Bronchial smooth muscle cell (primary cell): Measurements from ENCODE around the gene FURIN. TPM values are rescaled to one million over a fixed set of nuclear protein-coding genes. Genes with fewer than 3 reads are reported as not detected.

Source experiments
- total RNA-seq: library from RNA; depleted of rRNA; stranded (reverse); fragments of >200 nt; gene quantifications from 2 replicates; pipeline ENCODE4 v1.2.1, GENCODE V29; 2014

Gene FURIN
- 23.3 and 31.1 TPM in 2 replicates for total RNA-seq

GRCh38 chr15:90868261-90868689 lies at the start of gene FURIN:
TSS of gene FURIN (plus strand) at chr15:90868588. CDS start at chr15:90875741, 7,153 bp downstream.

DNA sequence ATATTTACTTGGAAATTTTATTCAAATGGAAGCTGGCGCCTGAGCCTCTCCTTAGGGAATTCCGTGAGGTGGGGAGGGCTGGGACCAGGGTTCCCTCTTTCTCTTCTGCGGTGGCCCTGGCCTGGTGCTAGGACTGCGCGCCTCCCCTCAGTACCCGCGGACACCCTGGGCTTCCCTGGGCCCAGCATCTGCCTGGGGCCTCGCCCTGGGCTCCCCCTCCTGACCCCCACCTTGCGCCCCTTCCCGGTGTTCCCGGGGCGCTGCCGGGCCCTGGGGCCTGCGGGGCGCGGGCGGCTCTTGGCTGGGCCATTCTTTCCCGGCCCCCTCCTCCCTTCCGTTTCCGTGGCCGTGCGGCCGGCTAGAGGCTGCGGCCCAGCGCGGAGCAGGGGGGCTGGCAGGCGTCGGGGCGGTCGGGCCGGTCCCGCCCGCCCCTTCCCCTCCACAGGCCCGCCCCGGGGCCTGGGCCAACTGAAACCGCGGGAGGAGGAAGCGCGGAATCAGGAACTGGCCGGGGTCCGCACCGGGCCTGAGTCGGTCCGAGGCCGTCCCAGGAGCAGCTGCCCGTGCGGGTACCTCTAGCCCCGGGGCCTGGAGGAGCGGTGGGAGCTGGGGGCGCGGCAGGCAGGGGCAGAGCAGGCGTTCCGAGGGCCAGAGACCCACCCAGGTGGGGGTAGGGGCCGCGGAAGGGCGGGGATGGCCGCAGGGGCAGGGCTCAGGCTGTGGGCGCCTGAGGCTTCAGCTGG lies 15.8 kb downstream of the FURIN start, which contains the start of gene FES:
TSS of gene FES (plus strand) at position 529 of the 743 bp plus-strand sequence. CDS start 542 bp downstream, outside the sequence.

GRCh38 chr15:90902840-90903732 lies 34.7 kb downstream of the FURIN start, which contains the start of gene MAN2A2:
TSS of gene MAN2A2 (plus strand) at chr15:90903302. CDS start at chr15:90904208, 906 bp downstream.

GRCh38 chr15:90931828-90932659 lies 63.7 kb downstream of the FURIN start, which contains the start of gene HDDC3:
TSS of gene HDDC3 (minus strand) at chr15:90932549. CDS start at chr15:90932540, 9 bp downstream.

Other genes with a start within 250 kb of the FURIN start
- 0.60 and 1.1 TPM in 2 replicates for gene BLM, start 151.2 kb upstream of the FURIN start, total RNA-seq
- 30.7 and 52.2 TPM in 2 replicates for gene FES, start 15.9 kb downstream of the FURIN start, total RNA-seq
- gene MAN2A2, start 34.7 kb downstream of the FURIN start, total RNA-seq: 6.8 and 11.2 TPM in 2 replicates
- 10.2 and 16.2 TPM in 2 replicates for gene HDDC3, start 64.0 kb downstream of the FURIN start, total RNA-seq
- gene UNC45A, start 66.7 kb downstream of the FURIN start, total RNA-seq: 103 and 124 TPM in 2 replicates
- gene RCCD1, start 86.3 kb downstream of the FURIN start, total RNA-seq: 5.8 and 8.2 TPM in 2 replicates
- 10.7 and 25.7 TPM in 2 replicates for gene PRC1, start 125.9 kb downstream of the FURIN start, total RNA-seq
- 11.5 and 12.1 TPM in 2 replicates for gene VPS33B, start 154.0 kb downstream of the FURIN start, total RNA-seq
- under 0.01 TPM in 2 replicates for gene SV2B, start 231.7 kb downstream of the FURIN start, total RNA-seq